Activated naive CD8-positive, alpha-beta T cell (primary cell): ENCODE results near the gene PRKG2.

Source experiments
- H3K27ac Mint-ChIP-seq: one replicate; pipeline ENCODE4 v1.8.0; 2021; ENCODE audit warnings: mixed read lengths
- H3K27me3 Mint-ChIP-seq: one replicate; pipeline ENCODE4 v1.8.0; 2021; ENCODE audit warnings: mixed read lengths
- H3K36me3 Mint-ChIP-seq: one replicate; pipeline ENCODE4 v1.8.0; 2021; ENCODE audit warnings: mixed read lengths
- H3K4me1 Mint-ChIP-seq: one replicate; pipeline ENCODE4 v1.8.0; 2021; ENCODE audit warnings: low read depth, mixed read lengths
- H3K4me3 Mint-ChIP-seq: one replicate; pipeline ENCODE4 v1.8.0; 2021; ENCODE audit warnings: mild to moderate bottlenecking, mixed read lengths
- H3K9me3 Mint-ChIP-seq: one replicate; pipeline ENCODE4 v1.8.0; 2021; ENCODE audit warnings: low read depth, mixed read lengths

PRKG2 gene

GRCh38 chr4:81214881-81215868 lies at the start of gene PRKG2:
Gene PRKG2, minus strand, starts transcription at chr4:81215222. Its CDS starts 10,175 bp downstream, at chr4:81205047.
- Mint-ChIP-seq H3K27me3 (peaks cover 40% of the 10 kb centered on the region), H3K27ac (no peak within 1 kb of the TSS), H3K9me3 (no peaks in the 10 kb centered on the region), H3K4me1 (peaks cover 11% of the 10 kb centered on the region), H3K4me3 (peak within 1 kb of the TSS; percentile 75), H3K36me3 (peaks cover under 1% of the 10 kb centered on the region)

GRCh38 chr4:81260443-81261101 lies 45.5 kb upstream of the PRKG2 start:
- Mint-ChIP-seq H3K27me3 (no peaks in the 10 kb centered on the region), H3K36me3 (no peaks in the 10 kb centered on the region), H3K4me1 (no peaks in the 10 kb centered on the region), H3K9me3 (peaks cover 2% of the 10 kb centered on the region), H3K27ac (no peak overlapping the region), H3K4me3 (no peak overlapping the region)

- no peaks in the 10 kb centered on the region for H3K9me3 Mint-ChIP-seq
- no peak overlapping the region for H3K4me3 Mint-ChIP-seq
- H3K4me1 Mint-ChIP-seq = no peaks in the 10 kb centered on the region
- H3K27me3 Mint-ChIP-seq = no peaks in the 10 kb centered on the region
- H3K36me3 Mint-ChIP-seq = no peaks in the 10 kb centered on the region
- no peak overlapping the region for H3K27ac Mint-ChIP-seq
These were observed 44.0 kb upstream of the PRKG2 start for GRCh38 chr4:81258841-81259550.

GRCh38 chr4:81257816-81258215 lies 42.8 kb upstream of the PRKG2 start:
- H3K9me3 Mint-ChIP-seq = no peaks in the 10 kb centered on the region

GRCh38 chr4:81257021-81257420 lies 42.0 kb upstream of the PRKG2 start:
- Mint-ChIP-seq H3K4me3 (no peak overlapping the region), H3K36me3 (no peaks in the 10 kb centered on the region), H3K9me3 (no peaks in the 10 kb centered on the region), H3K27me3 (peaks cover 4% of the 10 kb centered on the region), H3K4me1 (no peaks in the 10 kb centered on the region), H3K27ac (no peak overlapping the region)

More at GRCh38 chr4:81257816-81258215, 42.8 kb upstream of the PRKG2 start:
- no peaks in the 10 kb centered on the region for H3K4me1 Mint-ChIP-seq
- H3K27ac Mint-ChIP-seq = no peak overlapping the region
- H3K4me3 Mint-ChIP-seq = no peak overlapping the region
- peaks cover 4% of the 10 kb centered on the region for H3K27me3 Mint-ChIP-seq
- no peaks in the 10 kb centered on the region for H3K36me3 Mint-ChIP-seq

GRCh38 chr4:81256059-81256970 lies 41.3 kb upstream of the PRKG2 start:
- Mint-ChIP-seq H3K27me3 (peaks cover 4% of the 10 kb centered on the region), H3K9me3 (no peaks in the 10 kb centered on the region), H3K4me1 (no peaks in the 10 kb centered on the region), H3K4me3 (no peak overlapping the region), H3K36me3 (no peaks in the 10 kb centered on the region), H3K27ac (no peak overlapping the region)

- Mint-ChIP-seq H3K36me3 (no peaks in the 10 kb centered on the region), H3K4me1 (no peaks in the 10 kb centered on the region), H3K4me3 (no peak overlapping the region), H3K9me3 (no peaks in the 10 kb centered on the region), H3K27me3 (peaks cover 6% of the 10 kb centered on the region), H3K27ac (no peak overlapping the region)
These were observed 40.5 kb upstream of the PRKG2 start for GRCh38 chr4:81255524-81255923.

- Mint-ChIP-seq H3K27ac (no peak overlapping the region), H3K27me3 (peaks cover 9% of the 10 kb centered on the region), H3K9me3 (no peaks in the 10 kb centered on the region), H3K4me1 (no peaks in the 10 kb centered on the region), H3K36me3 (no peaks in the 10 kb centered on the region), H3K4me3 (no peak overlapping the region)
These were observed 35.4 kb upstream of the PRKG2 start for GRCh38 chr4:81250430-81250829.

- H3K27ac Mint-ChIP-seq = no peak overlapping the region
- H3K27me3 Mint-ChIP-seq = peaks cover 4% of the 10 kb centered on the region
- no peaks in the 10 kb centered on the region for H3K36me3 Mint-ChIP-seq
These were observed 30.4 kb upstream of the PRKG2 start for GRCh38 chr4:81245218-81246009.

GRCh38 chr4:81237791-81238190 lies 22.8 kb upstream of the PRKG2 start:
- no peaks in the 10 kb centered on the region for H3K9me3 Mint-ChIP-seq
- H3K36me3 Mint-ChIP-seq = no peaks in the 10 kb centered on the region
- no peak overlapping the region for H3K27ac Mint-ChIP-seq
- peaks cover 7% of the 10 kb centered on the region for H3K27me3 Mint-ChIP-seq
- H3K4me3 Mint-ChIP-seq = no peak overlapping the region
- no peaks in the 10 kb centered on the region for H3K4me1 Mint-ChIP-seq

More at GRCh38 chr4:81245218-81246009, 30.4 kb upstream of the PRKG2 start:
- Mint-ChIP-seq H3K9me3 (no peaks in the 10 kb centered on the region), H3K4me3 (no peak overlapping the region), H3K4me1 (no peaks in the 10 kb centered on the region)

- H3K4me1 Mint-ChIP-seq = no peaks in the 10 kb centered on the region
- peaks cover 7% of the 10 kb centered on the region for H3K27me3 Mint-ChIP-seq
- H3K4me3 Mint-ChIP-seq = no peak overlapping the region
- no peaks in the 10 kb centered on the region for H3K36me3 Mint-ChIP-seq
- peaks cover 4% of the 10 kb centered on the region for H3K9me3 Mint-ChIP-seq
- no peak overlapping the region for H3K27ac Mint-ChIP-seq
These were observed 21.1 kb upstream of the PRKG2 start for GRCh38 chr4:81235982-81236749.

GRCh38 chr4:81227968-81228367 lies 12.9 kb upstream of the PRKG2 start:
- Mint-ChIP-seq H3K4me3 (no peak overlapping the region), H3K4me1 (no peaks in the 10 kb centered on the region), H3K36me3 (no peaks in the 10 kb centered on the region), H3K27ac (no peak overlapping the region), H3K27me3 (peaks cover 4% of the 10 kb centered on the region), H3K9me3 (peaks cover 8% of the 10 kb centered on the region)

- peaks cover 4% of the 10 kb centered on the region for H3K27me3 Mint-ChIP-seq
- peaks cover 6% of the 10 kb centered on the region for H3K9me3 Mint-ChIP-seq
- H3K27ac Mint-ChIP-seq = no peak overlapping the region
- H3K4me1 Mint-ChIP-seq = no peaks in the 10 kb centered on the region
- H3K36me3 Mint-ChIP-seq = no peaks in the 10 kb centered on the region
- no peak overlapping the region for H3K4me3 Mint-ChIP-seq
These were observed 12.1 kb upstream of the PRKG2 start for GRCh38 chr4:81227138-81227537.
